A673 (cell line): ENCODE results near the gene ACTL7B.

Experiments
- CTCF ChIP-seq: fragments of 300-800, 200-600 bp; sonication (generic); conservative IDR thresholded peaks from 2 replicates; pipeline ENCODE4 v1.5.1; 2017; ENCODE audit warnings: low read depth, mild to moderate bottlenecking, antibody characterized with exemption, low read length, moderate library complexity, mixed read lengths
- EZH2 ChIP-seq: fragments of 200-600 bp; sonication (generic); IDR thresholded peaks from 2 replicates; pipeline ENCODE4 v1.6.1; 2017; ENCODE audit warnings: borderline replicate concordance, low read depth, mild to moderate bottlenecking, mixed read lengths, antibody characterized with exemption, low read length; ENCODE audit not compliant: poor library complexity, severe bottlenecking

DNA sequence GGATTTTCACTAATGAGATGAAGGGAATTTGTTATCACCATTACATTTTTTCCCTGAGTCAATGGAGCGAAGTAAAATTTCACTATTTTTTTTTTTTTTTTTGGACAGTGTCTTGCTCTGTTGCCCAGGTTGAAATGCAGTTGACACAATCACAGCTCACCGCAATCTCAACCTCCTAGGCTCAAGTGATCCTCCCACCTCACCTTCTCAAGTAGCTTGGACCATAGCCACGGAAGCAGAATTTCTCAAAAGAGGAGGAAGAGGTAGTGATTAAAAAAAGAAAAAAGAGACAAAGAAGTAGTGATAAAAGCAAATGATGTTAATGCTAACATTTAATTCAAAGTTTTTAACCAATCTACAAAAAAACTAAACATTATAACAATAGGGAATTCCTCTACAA, 48.4 kb upstream of the ACTL7B start:
- no peak for TF ChIP-seq CTCF
- no peak for TF ChIP-seq EZH2
